Measurements from ENCODE around the gene MGRN1.

DNA sequence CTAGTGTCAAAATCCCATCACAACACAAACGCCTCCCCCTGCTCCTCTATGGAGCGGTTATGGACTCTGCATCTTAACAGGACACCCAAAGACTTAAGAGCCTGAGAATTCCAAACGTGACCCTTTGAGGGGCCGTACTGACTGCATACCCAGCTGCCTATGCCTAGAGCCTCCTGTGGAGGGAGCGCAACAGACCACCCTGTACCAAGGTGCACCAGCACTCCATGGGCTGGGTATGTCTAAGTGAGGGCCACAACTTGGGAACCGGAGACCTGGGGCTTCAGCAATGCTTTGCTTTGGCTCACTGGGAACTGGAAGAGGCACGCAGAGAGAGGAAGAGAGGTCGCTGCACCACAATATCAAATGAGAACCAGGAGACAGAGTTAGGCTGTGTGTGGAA is 104.0 kb downstream of the MGRN1 start:
- TF ChIP-seq EP300 (IDR thresholded peaks at IDR 0.05), result no peak
- TF ChIP-seq, protein P1, sequence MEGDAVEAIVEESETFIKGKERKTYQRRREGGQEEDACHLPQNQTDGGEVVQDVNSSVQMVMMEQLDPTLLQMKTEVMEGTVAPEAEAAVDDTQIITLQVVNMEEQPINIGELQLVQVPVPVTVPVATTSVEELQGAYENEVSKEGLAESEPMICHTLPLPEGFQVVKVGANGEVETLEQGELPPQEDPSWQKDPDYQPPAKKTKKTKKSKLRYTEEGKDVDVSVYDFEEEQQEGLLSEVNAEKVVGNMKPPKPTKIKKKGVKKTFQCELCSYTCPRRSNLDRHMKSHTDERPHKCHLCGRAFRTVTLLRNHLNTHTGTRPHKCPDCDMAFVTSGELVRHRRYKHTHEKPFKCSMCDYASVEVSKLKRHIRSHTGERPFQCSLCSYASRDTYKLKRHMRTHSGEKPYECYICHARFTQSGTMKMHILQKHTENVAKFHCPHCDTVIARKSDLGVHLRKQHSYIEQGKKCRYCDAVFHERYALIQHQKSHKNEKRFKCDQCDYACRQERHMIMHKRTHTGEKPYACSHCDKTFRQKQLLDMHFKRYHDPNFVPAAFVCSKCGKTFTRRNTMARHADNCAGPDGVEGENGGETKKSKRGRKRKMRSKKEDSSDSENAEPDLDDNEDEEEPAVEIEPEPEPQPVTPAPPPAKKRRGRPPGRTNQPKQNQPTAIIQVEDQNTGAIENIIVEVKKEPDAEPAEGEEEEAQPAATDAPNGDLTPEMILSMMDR (IDR thresholded peaks at IDR 0.05), result no peak
- no peak for TF ChIP-seq POLR2A (IDR thresholded peaks at IDR 0.05)

Data from ovary (tissue), 3 donors.